HEK293T (cell line): ENCODE measurements around the gene TNPO3.

Experiments used
- ARNT ChIP-seq: fragments of 450-650 bp; IDR thresholded peaks from 2 replicates; pipeline ENCODE4 v1.6.1; 2017; ENCODE audit warnings: mild to moderate bottlenecking
- BHLHE40 ChIP-seq: fragments of 450-650 bp; IDR thresholded peaks from 2 replicates; pipeline ENCODE4 v1.6.1; 2016; ENCODE audit warnings: mild to moderate bottlenecking, moderate library complexity, borderline replicate concordance
- ELF4 ChIP-seq: fragments of 450-650 bp; IDR thresholded peaks from 2 replicates; pipeline ENCODE4 v1.6.1; 2017; ENCODE audit warnings: antibody characterized with exemption
- FOXA1 ChIP-seq: fragments of 450-650 bp; IDR thresholded peaks from 2 replicates; pipeline ENCODE4 v1.6.1; 2016; ENCODE audit warnings: mild to moderate bottlenecking
- FOXM1 ChIP-seq: fragments of 450-650 bp; IDR thresholded peaks from 2 replicates; pipeline ENCODE4 v1.6.1; 2017; ENCODE audit warnings: mild to moderate bottlenecking, borderline replicate concordance
- SP1 ChIP-seq: fragments of 450-650 bp; IDR thresholded peaks from 2 replicates; pipeline ENCODE4 v1.6.1; 2017
- ZNF384 ChIP-seq: fragments of 450-650 bp; IDR thresholded peaks from 2 replicates; pipeline ENCODE4 v1.6.1; 2016

DNA sequence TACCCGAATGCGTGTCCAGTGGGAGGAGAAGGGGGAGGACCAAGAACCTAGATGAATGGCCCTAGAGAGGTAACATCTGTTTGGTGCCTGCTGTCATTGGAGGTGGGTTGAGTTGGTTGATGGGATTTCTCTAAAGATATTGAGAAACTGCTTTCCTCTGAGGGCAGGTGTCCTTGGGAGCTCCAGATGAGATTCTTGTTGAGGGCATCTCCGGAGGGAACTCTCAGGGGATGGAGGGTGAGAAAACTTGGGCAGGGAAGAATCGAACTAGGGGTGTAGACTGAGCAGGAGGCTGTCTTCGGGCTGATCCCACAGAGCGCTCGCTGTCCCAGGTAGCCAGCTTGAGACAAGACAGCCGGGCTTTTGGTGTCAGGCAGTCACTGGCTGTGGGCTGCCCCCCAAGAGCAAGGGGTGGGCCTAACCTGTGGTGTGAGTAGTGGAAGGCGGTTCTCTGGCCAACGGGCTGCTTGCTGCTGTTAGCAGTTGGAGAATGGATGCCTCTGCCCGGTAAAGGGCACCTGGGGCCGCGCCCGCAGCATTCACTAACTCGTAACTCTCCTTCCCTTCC lies 113.5 kb downstream of the TNPO3 start:
- TF ChIP-seq ARNT = no peak
- TF ChIP-seq SP1 = no peak
- no peak for TF ChIP-seq ELF4
- TF ChIP-seq BHLHE40 = no peak
- no peak for TF ChIP-seq ZNF384
- no peak for TF ChIP-seq FOXM1
- TF ChIP-seq FOXA1 = no peak
